Nephron progenitor cell (in vitro differentiated cells): Measurements from ENCODE around the gene TRPV4.

Source experiments
- DNase-seq: peaks from one replicate; pipeline ENCODE4 v3.0.0; 2021
- H3K27ac Mint-ChIP-seq: 2 replicates; pipeline ENCODE4 v1.8.0; 2021; ENCODE audit warnings: mild to moderate bottlenecking, moderate library complexity, mixed read lengths
- H3K27me3 Mint-ChIP-seq: 2 replicates; pipeline ENCODE4 v1.8.0; 2021; ENCODE audit warnings: mild to moderate bottlenecking, low read depth, mixed read lengths; ENCODE audit not compliant: poor library complexity
- H3K36me3 Mint-ChIP-seq: 2 replicates; pipeline ENCODE4 v1.8.0; 2021; ENCODE audit warnings: low read depth, mixed read lengths
- H3K4me1 Mint-ChIP-seq: 2 replicates; pipeline ENCODE4 v1.8.0; 2021; ENCODE audit warnings: mixed read lengths
- H3K4me3 Mint-ChIP-seq: 2 replicates; pipeline ENCODE4 v1.8.0; 2021; ENCODE audit warnings: mild to moderate bottlenecking, moderate library complexity, mixed read lengths
- H3K9me3 Mint-ChIP-seq: 2 replicates; pipeline ENCODE4 v1.8.0; 2021; ENCODE audit warnings: mild to moderate bottlenecking, moderate library complexity, mixed read lengths
- TF ChIP-seq, protein P1 (sequence below): fragments of 200-600 bp; sonication (generic); IDR thresholded peaks from 2 replicates; pipeline ENCODE4 v1.5.0; 2021; ENCODE audit warnings: antibody characterized with exemption

TRPV4 gene

GRCh38 chr12:109795023-109795422 lies 38.2 kb downstream of the TRPV4 start:
- peaks cover 6% of the 10 kb centered on the region for H3K36me3 Mint-ChIP-seq
- DNase-seq, result no peak
- no peaks in the 10 kb centered on the region for H3K9me3 Mint-ChIP-seq
- no peak overlapping the region for H3K27ac Mint-ChIP-seq
- H3K4me1 Mint-ChIP-seq, result peaks cover 4% of the 10 kb centered on the region
- H3K4me3 Mint-ChIP-seq, result no peak overlapping the region
- H3K27me3 Mint-ChIP-seq, result peaks cover 3% of the 10 kb centered on the region
- TF ChIP-seq, protein P1, sequence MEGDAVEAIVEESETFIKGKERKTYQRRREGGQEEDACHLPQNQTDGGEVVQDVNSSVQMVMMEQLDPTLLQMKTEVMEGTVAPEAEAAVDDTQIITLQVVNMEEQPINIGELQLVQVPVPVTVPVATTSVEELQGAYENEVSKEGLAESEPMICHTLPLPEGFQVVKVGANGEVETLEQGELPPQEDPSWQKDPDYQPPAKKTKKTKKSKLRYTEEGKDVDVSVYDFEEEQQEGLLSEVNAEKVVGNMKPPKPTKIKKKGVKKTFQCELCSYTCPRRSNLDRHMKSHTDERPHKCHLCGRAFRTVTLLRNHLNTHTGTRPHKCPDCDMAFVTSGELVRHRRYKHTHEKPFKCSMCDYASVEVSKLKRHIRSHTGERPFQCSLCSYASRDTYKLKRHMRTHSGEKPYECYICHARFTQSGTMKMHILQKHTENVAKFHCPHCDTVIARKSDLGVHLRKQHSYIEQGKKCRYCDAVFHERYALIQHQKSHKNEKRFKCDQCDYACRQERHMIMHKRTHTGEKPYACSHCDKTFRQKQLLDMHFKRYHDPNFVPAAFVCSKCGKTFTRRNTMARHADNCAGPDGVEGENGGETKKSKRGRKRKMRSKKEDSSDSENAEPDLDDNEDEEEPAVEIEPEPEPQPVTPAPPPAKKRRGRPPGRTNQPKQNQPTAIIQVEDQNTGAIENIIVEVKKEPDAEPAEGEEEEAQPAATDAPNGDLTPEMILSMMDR, result no peak

GRCh38 chr12:109793826-109794501 lies 39.2 kb downstream of the TRPV4 start:
- Mint-ChIP-seq H3K27me3 (peaks cover 3% of the 10 kb centered on the region), H3K36me3 (peaks cover 6% of the 10 kb centered on the region), H3K9me3 (no peaks in the 10 kb centered on the region), H3K4me3 (no peak overlapping the region), H3K4me1 (peaks cover 4% of the 10 kb centered on the region), H3K27ac (no peak overlapping the region)
- no peak for DNase-seq
- TF ChIP-seq, protein P1, result no peak

- no peak overlapping the region for H3K4me3 Mint-ChIP-seq
- TF ChIP-seq, protein P1, result no peak
- no peaks in the 10 kb centered on the region for H3K9me3 Mint-ChIP-seq
- peaks cover 6% of the 10 kb centered on the region for H3K27me3 Mint-ChIP-seq
- no peak overlapping the region for H3K27ac Mint-ChIP-seq
- peaks cover 6% of the 10 kb centered on the region for H3K36me3 Mint-ChIP-seq
- H3K4me1 Mint-ChIP-seq, result peaks cover 4% of the 10 kb centered on the region
- DNase-seq, result no peak
Measured at GRCh38 chr12:109793411-109793810, 39.8 kb downstream of the TRPV4 start.

GRCh38 chr12:109792992-109793391 lies 40.2 kb downstream of the TRPV4 start:
- Mint-ChIP-seq H3K9me3 (no peaks in the 10 kb centered on the region), H3K27me3 (peaks cover 6% of the 10 kb centered on the region), H3K4me3 (no peak overlapping the region), H3K27ac (no peak overlapping the region), H3K36me3 (peaks cover 6% of the 10 kb centered on the region), H3K4me1 (peaks cover 4% of the 10 kb centered on the region)
- TF ChIP-seq, protein P1, result no peak
- DNase-seq, result no peak

- no peak overlapping the region for H3K4me3 Mint-ChIP-seq
- TF ChIP-seq, protein P1, result no peak
- H3K4me1 Mint-ChIP-seq, result no peaks in the 10 kb centered on the region
- DNase-seq, result no peak
- H3K36me3 Mint-ChIP-seq, result peaks cover 6% of the 10 kb centered on the region
- no peak overlapping the region for H3K27ac Mint-ChIP-seq
- H3K9me3 Mint-ChIP-seq, result no peaks in the 10 kb centered on the region
- H3K27me3 Mint-ChIP-seq, result peaks cover 3% of the 10 kb centered on the region
Measured at GRCh38 chr12:109789526-109790048, 43.6 kb downstream of the TRPV4 start.

GRCh38 chr12:109786799-109787198 lies 46.4 kb downstream of the TRPV4 start:
- Mint-ChIP-seq H3K4me1 (peaks cover 18% of the 10 kb centered on the region), H3K27ac (no peak overlapping the region), H3K9me3 (peaks cover 6% of the 10 kb centered on the region), H3K36me3 (peaks cover 7% of the 10 kb centered on the region), H3K27me3 (peaks cover 2% of the 10 kb centered on the region), H3K4me3 (no peak overlapping the region)
- DNase-seq, result no peak
- TF ChIP-seq, protein P1, result no peak
